IPS-15b (cell line): ENCODE results near the gene RHOC.

Source experiments
- H3K27me3 ChIP-seq: one replicate; pipeline ENCODE4 v1.6.1; 2013; ENCODE audit warnings: low read length; ENCODE audit not compliant: control insufficient read depth, insufficient read depth
- H3K36me3 ChIP-seq: one replicate; pipeline ENCODE4 v1.6.1; 2013; ENCODE audit warnings: low read length; ENCODE audit not compliant: control insufficient read depth, insufficient read depth
- H3K4me1 ChIP-seq: one replicate; pipeline ENCODE4 v1.6.1; 2013; ENCODE audit warnings: mild to moderate bottlenecking, low read length; ENCODE audit not compliant: control insufficient read depth, insufficient read depth
- H3K4me3 ChIP-seq: one replicate; pipeline ENCODE4 v1.5.1; 2013; ENCODE audit warnings: low read depth, low read length
- H3K9ac ChIP-seq: one replicate; pipeline ENCODE4 v1.6.1; 2013; ENCODE audit warnings: low read depth, mild to moderate bottlenecking, low read length
- H3K9me3 ChIP-seq: one replicate; pipeline ENCODE4 v1.6.1; 2013; ENCODE audit warnings: mild to moderate bottlenecking, low read length; ENCODE audit not compliant: control insufficient read depth, insufficient read depth

Gene RHOC

DNA sequence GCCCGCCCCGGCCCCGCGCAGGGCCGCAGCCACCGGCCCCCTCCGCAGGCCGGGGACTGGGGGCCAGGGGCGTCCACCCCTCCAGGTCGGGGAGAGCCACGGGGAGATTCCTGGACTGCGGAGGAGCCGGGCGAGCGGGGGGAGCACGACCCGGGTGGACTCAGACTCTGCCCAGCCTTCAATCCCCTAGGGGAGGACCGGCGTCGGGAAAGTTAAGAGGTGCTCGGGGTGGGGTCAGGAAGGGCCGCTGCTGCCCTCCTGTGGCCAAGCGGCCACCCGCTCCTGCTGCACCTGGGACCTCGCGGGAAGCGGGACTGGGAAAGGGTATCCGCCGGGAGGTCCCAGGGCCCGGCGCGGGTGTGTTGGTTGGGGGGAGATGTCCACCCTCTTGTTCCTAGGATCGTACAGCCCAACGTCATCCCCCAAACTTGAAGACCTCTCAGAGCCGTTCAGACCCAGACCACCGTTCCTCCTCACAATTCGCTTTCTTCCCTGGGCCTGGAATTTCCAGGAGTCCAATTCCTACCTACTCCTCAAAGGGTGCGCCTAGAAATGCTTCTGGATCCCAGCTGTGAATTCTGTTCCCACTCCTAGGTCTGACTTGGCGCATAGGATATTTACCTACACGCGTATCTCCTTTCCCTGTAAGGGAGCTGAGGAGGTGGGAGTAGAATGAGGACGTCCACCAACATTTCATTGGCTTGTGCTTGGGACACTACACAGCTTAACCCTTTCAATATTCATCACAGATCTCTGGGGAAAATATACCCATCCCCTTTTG, 484 bp upstream of the RHOC start:
- Histone ChIP-seq H3K4me3 (peak overlapping the region; percentile 64), H3K27me3 (peaks cover 68% of the 10 kb centered on the region), H3K4me1 (peaks cover 38% of the 10 kb centered on the region), H3K36me3 (peaks cover 16% of the 10 kb centered on the region), H3K9me3 (no peaks in the 10 kb centered on the region), H3K9ac (peak overlapping the region; percentile 74)

DNA sequence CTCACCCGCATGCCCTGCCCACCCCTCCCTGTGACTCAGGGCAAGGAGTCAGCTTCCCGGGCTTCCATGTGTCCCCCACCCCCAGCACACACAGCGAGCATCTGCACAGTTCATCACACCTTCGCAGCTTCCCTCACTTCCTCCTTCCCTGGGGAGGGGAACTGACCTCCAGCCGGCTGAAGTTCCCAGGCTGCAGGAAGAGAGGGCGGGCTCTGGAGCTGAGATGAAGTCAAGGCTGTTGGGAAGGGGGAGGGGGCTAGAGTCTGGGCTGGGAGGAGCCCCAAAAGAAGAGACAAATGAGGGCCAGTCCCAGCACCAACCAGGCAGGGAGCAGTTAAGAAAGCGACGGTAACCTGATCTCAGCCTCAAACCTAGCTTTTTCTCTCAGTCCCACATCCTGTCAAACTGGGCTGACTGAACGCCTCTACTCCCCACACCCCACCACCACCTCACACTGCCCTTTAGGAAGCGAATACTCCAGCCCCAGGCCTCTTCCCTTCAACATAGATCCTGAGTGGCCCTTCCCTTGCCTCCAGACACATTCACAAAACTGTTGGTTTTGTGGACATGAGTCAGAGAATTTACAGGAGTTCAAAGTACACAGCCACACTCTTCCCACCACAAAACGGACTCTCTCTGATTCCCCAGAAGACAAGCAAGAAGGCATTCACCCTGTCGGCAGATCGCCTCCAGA, 1.8 kb downstream of the RHOC start:
- H3K9ac ChIP-seq, result no peak overlapping the region
- H3K27me3 ChIP-seq, result peaks cover 75% of the 10 kb centered on the region
- peaks cover 36% of the 10 kb centered on the region for H3K4me1 ChIP-seq
- peaks cover 11% of the 10 kb centered on the region for H3K36me3 ChIP-seq
- peak overlapping the region; percentile 64 for H3K4me3 ChIP-seq
- H3K9me3 ChIP-seq, result no peaks in the 10 kb centered on the region

DNA sequence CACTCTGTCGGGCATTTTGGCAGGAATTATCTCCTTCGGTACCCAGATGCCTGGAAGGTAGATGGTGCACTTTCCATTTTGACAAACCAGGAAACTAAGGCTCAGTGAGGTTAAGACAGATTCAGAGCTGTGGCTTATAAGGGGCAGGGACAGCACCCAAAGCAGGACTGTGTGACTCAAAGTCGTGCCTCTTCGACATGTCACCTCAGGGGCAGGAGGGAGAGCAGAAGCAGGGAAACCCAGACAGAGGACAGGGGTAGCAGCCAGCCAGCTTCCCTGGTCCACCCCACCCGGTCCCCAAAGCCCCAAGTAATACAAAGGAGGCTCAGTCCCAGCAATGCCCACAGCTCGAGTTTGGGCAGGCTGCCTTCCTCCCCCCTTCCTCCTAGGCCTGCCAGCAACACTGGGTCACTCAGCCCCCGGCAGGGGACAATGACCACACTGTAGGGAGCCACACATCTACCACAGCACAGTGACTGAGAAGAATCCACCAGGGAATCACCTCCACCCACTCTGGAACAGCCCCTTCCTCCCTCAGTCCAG, 2.5 kb downstream of the RHOC start:
- Histone ChIP-seq H3K9ac (no peak overlapping the region), H3K4me3 (peak overlapping the region; percentile 64), H3K36me3 (peaks cover 5% of the 10 kb centered on the region)

DNA sequence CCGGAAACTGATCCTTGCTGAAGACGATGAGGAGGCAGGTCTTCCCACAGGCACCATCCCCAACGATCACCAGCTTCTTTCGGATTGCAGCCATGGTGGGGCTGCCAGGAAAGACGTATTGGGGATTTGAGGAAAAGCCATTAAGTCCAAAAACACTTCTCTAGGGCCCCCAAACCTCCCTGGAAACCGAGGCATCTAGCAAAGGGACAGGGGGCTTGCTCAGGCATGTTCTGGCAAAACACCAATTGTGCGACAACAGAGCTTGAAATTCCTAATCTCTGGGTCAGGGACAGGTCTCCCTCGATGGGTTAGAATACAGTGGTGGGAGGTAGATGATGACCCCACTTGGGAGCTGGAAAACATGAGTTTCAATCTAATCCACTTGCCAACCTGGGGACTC, 3.2 kb downstream of the RHOC start:
- Histone ChIP-seq H3K27me3 (peaks cover 75% of the 10 kb centered on the region), H3K36me3 (peaks cover 5% of the 10 kb centered on the region), H3K9me3 (no peaks in the 10 kb centered on the region), H3K4me1 (peaks cover 44% of the 10 kb centered on the region), H3K9ac (no peak overlapping the region), H3K4me3 (no peak overlapping the region)

More for the DNA sequence above, 2.5 kb downstream of the RHOC start:
- H3K4me1 ChIP-seq, result peaks cover 41% of the 10 kb centered on the region
- H3K9me3 ChIP-seq, result no peaks in the 10 kb centered on the region
- H3K27me3 ChIP-seq, result peaks cover 76% of the 10 kb centered on the region

DNA sequence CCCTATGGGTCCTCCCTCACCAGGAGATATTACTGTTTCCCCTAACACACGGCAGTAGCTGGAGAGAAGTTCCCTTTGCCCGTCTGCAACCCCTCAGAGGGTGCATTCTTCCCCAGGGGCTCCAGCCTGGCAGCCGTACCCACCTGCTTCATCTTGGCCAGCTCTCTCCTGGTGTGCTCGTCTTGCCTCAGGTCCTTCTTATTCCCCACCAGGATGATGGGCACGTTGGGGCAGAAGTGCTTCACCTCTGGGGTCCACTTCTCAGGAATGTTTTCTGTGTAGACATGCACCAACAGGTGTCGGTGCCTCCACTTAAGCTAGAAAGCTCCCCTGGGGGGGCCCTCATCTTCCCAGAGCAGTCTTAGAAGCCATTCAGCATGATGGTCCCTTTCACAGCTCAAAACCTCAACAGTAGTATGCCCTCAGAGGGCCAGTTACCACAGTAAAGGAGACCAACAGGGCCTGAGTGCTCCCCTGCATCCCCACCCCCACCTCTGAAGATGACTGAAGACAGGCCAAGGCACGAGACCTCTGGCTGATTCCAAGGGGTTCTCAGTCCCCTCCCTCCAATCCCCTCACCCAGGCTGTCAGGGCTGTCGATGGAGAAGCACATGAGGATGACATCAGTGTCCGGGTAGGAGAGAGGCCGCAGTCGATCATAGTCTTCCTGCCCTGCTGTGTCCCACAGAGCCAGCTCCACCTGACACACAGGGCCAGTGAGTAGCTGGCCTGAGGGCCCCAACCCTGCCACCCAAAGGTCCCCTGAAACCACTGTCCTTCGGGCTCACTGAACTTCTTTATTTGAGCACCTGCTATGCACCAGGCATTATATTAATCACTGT, 4.3 kb downstream of the RHOC start:
- Histone ChIP-seq H3K9ac (no peak overlapping the region), H3K9me3 (no peaks in the 10 kb centered on the region), H3K27me3 (peaks cover 72% of the 10 kb centered on the region), H3K4me1 (peaks cover 49% of the 10 kb centered on the region), H3K36me3 (peaks cover 5% of the 10 kb centered on the region), H3K4me3 (no peak overlapping the region)

DNA sequence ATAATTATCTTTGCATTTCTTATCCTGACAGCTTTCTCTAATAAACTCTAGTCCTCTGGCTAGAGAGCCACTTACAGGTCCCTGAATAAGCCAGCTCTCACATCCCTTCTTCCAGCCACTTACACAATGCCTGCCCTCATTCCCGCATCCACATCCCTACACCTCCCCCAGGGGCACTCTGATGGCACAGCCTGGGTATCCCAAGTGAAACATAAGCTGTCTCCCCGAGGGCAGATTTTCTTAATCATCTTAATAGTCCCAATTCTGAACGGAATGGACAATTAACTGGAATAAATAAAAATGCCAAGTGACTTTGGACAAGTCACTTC, 4.9 kb downstream of the RHOC start:
- H3K4me1 ChIP-seq, result peaks cover 47% of the 10 kb centered on the region
- H3K36me3 ChIP-seq, result peaks cover 5% of the 10 kb centered on the region
- peaks cover 71% of the 10 kb centered on the region for H3K27me3 ChIP-seq
- H3K9ac ChIP-seq, result no peak overlapping the region
- no peaks in the 10 kb centered on the region for H3K9me3 ChIP-seq
- no peak overlapping the region for H3K4me3 ChIP-seq

DNA sequence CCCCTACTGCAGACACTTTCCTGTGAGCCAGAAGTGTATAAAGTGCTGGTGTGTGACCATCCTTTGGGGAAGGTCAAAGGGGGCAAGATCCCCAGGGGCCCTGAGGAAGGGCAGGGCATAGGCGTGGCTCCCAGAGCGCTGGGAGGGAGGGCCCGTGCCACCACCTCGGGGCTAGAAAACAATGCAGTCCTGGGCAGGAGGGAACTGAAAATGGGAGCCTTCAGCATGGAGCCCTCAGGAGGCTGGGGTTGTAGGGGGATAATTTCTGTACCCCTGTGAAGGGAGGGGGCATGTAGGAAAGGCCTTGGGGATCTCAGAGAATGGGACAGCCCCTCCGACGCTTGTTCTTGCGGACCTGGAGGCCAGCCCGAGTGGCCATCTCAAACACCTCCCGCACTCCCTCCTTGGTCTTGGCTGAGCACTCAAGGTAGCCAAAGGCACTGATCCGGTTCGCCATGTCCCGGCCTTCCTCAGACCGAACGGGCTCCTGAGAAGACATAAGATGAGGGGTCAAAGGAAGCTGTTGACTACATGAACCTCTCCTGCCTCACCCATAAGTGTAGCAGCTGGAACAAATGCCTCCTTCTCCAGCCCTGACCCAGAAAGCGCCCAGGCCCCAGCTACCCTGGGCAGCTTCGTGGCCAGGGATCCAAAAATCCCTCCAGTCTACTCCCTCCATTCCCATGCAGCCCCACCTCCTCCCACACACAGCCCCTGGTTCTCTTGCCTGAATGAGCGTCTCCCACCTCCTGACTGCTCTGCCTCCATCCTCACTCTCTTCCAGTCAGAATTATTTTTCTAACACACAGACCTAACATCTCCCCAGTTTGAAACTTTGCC, 5.5 kb downstream of the RHOC start:
- Histone ChIP-seq H3K4me3 (no peak overlapping the region), H3K4me1 (peaks cover 47% of the 10 kb centered on the region), H3K9ac (no peak overlapping the region), H3K27me3 (peaks cover 76% of the 10 kb centered on the region), H3K36me3 (peaks cover 10% of the 10 kb centered on the region), H3K9me3 (no peaks in the 10 kb centered on the region)

DNA sequence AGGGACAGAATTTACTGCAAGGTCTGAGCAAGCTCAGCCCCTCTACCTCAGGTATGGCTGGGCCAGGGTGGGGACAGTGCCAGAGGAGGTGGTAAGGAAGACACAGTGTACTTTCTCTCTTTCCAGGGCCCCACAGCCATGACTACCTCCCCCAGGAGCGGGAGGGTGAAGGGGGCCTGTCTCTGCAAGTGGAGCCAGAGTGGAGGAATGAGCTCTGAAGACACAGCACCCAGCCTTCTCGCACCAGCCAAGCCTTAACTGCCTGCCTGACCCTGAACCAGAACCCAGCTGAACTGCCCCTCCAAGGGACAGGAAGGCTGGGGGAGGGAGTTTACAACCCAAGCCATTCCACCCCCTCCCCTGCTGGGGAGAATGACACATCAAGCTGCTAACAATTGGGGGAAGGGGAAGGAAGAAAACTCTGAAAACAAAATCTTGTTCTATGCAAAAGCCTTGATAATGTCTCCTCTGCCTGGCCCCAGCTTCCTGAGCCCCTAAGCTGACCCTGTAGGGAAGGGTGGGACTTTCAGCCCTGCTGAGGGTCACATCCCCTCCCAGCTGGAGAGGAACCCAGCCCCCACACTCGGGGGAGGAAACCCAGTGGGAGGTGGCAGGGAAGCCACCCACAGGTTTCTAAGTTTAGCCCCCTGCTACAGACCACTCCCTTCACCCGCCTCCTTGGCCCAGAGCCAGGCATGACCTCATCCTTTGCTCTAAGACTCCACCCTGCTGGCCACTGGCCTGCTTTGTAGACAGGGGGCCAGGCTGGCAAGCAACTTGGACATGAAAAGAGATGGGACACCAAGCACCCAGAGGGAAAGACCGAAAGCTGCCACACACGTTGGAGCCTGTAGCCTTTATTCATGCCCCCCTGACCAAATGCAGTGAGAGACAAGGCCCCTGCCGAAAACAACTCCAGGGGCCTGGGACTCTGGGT, 6.4 kb downstream of the RHOC start:
- peak overlapping the region; percentile 8 for H3K4me3 ChIP-seq
- no peaks in the 10 kb centered on the region for H3K9me3 ChIP-seq
- H3K4me1 ChIP-seq, result peaks cover 43% of the 10 kb centered on the region
- H3K36me3 ChIP-seq, result peaks cover 11% of the 10 kb centered on the region
- peaks cover 71% of the 10 kb centered on the region for H3K27me3 ChIP-seq
- no peak overlapping the region for H3K9ac ChIP-seq

DNA sequence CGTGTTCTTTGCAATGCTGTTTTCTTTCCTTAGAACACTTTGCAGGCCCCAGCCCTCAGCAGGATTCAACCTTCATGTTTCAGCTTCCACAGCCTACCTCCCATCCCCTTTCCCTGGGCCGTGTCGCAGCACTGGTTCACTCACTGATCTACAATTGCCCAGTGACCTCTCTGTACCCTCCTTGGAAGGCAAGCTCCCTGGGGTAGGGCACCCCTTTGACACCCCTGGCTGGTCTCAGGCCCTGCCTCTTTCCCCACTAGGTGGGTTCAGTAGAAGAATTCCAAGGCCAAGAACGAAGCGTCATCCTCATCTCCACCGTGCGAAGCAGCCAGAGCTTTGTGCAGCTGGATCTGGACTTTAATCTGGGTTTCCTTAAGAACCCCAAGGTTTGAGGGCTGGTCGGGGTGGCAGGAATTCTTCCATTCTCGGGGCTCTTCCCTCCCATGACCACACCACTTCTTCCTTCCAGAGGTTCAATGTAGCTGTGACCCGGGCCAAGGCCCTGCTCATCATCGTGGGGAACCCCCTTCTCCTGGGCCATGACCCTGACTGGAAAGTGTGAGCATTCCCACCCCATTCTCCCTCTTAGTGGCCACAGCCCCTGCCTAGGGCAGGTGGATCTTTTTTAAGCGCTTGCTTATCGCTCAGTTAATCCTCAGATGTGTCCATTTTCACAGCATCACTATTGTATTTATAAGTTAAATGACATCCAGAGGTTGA, 7.3 kb downstream of the RHOC start:
- Histone ChIP-seq H3K4me1 (peaks cover 37% of the 10 kb centered on the region), H3K9ac (no peak overlapping the region), H3K36me3 (peaks cover 17% of the 10 kb centered on the region), H3K27me3 (peaks cover 66% of the 10 kb centered on the region), H3K9me3 (no peaks in the 10 kb centered on the region), H3K4me3 (no peak overlapping the region)
